ENCODE results near the gene MAP9.
"Not testable (repeated sequence)": the region's sequence is repeated elsewhere in the genome, so short reads cannot be mapped to it uniquely, and the experiment has no call there.

Gene MAP9

DNA sequence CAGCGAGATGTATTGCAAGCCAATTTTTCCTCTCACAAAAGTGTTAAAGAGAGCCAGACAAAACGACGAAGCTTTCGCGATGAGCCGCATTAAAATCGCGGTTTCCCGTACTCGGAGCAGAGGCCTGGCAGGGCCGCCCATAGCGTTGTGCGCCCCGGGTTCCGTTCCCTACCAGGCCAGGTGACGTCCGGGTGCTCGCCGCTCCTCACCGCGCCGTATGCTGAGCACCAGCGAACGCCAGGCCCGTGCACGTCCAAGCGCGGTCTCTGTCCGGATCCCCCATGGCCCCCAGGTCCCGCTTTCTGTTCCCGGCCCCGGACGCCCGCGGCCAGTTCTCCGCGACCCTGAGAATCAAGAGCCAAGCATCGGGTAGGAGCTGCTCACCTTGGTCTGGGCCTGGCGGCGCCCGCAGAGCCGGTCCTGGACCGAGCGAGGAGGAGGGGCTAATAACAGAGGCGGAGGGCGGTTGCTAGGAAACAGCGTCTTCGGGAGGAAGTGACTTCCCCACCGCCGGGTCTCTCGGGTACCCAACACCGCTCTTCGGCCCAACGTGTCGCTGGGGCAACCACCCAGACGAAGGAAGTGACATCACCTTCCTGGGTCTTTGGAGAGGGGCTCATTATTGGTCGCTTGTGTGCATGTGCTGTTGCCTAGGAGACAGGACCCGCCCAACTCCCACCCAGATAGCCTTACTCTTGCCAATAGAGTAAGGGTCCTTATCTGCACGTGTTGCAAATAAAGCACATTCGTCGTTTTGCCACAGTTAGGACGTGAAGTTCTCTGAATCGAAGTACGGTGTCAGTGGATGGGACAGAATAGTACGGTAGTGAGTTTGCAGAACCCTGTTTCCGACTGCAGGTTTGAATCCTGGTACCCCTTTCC is at the start of gene MAP9:
Gene MAP9 (minus strand): TSS at position 579 of the 882 bp plus-strand sequence. CDS start 1,115 bp downstream, outside the sequence.
- peak; percentile 23 for DNase-seq

DNA sequence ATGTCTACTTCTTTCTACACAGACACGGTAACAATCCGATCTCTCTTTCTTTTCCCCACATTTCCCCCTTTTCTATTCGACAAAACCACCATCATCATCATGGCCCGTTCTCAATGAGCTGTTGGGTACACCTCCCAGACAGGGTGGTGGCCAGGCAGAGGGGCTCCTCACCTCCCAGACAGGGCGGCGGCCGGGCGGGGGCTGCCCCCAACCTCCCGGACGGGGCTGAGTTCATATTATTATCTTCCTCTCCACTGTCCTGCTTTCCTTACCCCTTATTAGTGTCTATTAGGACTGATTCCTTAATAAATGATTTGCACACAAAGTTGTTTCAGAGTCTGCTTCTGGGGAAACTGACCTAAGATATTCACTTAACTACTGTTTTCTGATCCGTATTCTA is 48.0 kb upstream of the MAP9 start:
- not testable (repeated sequence) for DNase-seq

DNA sequence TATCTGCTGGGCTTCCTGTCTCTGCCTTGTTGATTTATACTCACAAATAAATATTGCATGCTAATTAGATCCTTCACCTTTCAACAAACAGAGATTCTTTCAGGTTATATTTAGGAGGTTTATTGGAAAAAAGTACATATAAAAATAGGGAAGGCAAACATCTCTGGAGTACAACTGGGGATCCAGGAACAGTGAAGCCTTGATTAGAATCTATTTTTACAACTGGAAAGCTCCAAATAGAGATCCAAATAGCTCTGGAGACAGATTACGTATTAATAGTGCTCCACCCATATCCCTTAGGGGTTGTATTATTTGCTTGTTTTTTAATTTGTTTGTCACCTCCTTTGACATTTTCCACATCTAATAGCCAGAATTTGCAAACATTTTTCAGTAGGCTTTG is 46.9 kb upstream of the MAP9 start:
- DNase-seq: no peak

DNA sequence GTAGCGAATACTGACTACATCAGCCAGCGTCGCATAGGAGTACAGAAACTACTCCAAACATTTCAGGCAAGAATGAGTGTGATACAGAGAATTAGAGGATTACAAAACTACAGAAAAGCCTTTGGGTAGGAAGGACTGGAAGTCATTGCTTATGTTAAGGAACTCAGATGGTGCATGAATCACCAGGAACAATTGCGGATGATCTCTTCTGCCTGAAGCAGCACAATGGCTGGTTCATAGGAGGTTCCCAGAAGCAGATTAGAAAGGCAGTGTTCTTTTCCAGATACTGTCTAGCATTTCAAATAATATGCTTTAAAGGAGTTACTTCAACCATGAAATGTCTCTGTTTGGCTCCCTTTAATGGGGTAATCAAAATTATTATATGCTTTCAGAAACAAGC is 42.5 kb upstream of the MAP9 start:
- no peak for DNase-seq

DNA sequence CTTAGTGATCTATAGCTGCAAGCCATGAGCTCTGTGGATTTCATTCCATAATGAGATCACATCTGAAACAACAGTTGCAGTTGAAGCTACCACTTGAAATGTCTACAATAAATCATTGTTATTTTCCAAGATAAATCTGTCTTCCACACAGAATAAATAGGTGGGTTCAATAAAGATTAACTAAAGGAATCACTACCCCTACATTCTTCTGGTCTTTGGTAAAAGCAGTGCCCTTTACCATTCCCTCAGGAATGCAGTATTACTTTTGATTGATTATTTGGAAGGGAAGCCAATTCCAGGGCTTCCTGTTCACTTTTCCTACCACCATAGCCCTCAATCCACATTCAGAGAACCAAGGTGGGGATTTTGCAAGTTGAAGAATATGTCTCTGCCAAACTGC is 38.9 kb upstream of the MAP9 start:
- no peak for DNase-seq

DNA sequence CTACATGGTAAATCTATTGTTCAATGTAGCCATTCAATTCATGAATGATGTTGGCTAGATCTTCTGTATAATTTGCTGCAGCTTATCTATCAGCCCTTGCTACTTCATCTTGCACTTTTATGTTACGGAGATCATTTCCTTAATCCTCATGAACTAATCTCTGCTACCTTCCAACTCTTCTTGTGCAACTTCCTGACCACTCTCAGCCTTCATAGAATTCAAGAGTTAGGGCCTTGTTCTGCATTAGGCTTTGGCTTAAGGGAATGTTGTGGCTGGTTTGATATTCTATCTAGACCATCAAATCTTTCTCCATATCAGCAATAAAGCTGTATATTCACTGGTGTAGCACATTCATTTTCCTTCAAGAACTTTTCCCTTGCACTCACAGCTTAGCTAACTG is 36.7 kb upstream of the MAP9 start:
- DNase-seq: no peak

DNA sequence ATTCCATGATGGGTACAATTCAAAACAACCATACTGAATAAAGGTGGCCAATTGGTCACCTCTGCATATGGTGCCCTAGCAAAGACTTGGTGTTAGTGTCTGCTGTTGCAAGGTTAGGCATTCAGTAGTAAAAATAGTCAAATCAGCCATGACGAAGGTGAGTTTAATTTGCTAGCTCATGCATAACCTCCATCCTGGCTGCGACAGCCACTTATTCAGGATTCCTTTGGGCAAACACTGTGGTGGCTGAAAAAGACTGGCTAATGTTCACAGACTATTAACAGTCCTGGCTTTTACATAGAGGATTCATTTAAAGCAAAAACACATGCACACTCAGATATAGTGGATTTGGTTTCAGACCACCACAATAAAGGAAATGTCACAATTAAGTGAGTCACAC is 34.8 kb upstream of the MAP9 start:
- no peak for DNase-seq

DNA sequence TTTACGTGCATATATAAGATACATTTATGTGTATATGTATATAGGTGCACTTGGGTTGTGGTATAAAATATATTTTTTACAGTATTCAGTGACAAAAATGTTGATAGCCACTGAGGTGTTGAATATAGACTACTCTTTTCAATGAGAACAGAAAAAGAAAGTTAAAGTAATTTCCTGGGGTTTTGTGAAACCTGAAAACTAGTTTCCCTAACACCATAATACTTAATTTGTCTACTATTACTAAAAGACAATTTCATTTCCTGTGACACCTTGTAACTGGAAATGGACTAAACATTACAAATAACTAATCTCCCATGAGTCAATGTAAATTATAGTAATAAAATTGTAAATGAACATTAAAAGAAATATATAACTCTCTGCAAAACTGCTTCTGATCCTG is 32.0 kb upstream of the MAP9 start:
- DNase-seq: no peak

DNA sequence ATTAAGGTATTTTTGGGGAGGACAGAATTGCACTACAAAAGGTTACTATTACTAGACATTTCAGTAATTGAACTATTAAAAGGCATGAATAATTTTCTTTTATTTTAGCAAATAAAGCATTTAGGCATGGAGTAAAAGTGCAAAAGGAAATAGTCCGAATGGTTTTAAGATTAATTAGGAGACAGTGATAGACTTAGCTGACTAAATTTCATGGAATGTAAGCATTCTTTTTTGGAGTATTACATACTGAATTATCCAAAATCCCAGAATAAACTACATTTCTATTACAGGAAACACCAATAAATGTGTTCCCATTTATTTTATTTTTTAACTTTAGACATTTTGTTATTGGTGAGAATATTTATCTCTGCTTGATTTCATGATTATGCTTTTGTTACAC is 30.7 kb upstream of the MAP9 start:
- DNase-seq: no peak

DNA sequence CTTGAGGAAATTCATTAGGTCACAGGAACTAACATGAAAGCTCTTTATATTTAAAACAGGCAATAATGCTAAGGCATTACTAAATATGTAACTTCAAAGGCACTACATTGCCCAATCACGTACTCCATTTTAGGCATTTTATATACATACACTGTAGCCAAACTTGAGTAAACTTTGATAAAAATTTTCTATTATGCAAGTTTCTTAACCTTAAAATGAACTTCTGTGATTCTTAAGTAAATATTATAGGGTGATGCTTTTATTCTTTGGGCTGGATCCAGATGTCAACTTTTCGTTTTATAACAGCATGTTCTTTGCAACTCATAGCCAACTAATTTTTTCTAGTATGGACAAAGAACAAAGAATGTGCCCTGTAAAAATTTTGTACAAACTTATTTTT is 28.3 kb upstream of the MAP9 start:
- DNase-seq: no peak

DNA sequence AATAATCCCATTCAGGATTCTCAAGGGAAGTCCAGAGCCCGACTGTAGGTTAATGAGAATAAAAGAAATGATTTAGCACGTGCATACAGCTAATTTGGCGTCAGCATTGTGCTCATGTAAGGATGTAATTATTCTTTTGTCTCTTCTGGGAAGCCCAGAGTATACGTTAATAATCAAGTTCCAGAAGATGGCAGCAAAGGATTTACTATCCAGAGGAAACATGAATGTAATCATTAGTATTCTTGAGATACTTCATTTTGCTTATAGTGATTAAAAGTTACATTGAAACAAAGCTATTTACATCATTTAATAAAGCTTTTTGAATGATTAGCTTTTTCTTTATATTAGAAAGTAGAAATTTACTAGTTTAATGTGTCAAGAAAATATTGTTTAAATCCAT is 27.1 kb upstream of the MAP9 start:
- DNase-seq: no peak

DNA sequence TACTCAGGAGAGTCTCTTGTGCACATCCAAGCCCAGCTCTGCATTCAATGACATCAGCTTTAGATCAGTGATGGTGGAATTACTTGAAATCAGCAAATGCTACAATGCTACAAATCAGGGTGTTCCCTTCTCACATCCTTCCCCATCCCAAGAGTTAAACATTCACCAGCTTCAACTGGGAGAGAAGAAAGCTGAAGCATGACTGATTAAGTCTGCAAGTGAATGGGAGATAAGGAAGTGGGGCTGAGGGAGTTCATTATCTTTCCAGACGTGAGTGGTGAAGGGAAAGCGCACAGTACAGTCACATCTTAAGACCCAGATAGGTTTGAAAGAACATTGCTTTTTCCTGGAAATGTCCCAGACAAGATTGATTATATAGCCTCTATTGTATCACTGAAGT is 26.2 kb upstream of the MAP9 start:
- DNase-seq: no peak

DNA sequence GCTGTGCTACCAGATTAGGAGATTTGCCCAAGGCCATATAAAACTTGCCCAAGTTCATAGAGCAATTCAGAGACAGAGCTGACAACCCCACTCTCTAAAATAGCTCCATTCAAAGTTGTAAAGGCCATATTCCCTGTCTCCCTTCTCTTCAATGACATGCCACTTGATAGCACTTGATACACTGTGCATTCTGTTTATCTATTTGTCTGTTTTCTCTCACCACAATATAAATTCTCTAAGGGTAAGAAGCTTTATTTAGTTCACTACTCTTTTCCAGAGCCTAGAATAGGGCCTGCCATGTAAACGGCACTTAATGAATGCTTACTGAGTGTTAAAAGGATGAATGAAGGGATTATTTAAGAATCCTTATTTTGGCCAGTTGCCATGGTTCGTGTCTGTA is 24.1 kb upstream of the MAP9 start:
- no peak for DNase-seq

DNA sequence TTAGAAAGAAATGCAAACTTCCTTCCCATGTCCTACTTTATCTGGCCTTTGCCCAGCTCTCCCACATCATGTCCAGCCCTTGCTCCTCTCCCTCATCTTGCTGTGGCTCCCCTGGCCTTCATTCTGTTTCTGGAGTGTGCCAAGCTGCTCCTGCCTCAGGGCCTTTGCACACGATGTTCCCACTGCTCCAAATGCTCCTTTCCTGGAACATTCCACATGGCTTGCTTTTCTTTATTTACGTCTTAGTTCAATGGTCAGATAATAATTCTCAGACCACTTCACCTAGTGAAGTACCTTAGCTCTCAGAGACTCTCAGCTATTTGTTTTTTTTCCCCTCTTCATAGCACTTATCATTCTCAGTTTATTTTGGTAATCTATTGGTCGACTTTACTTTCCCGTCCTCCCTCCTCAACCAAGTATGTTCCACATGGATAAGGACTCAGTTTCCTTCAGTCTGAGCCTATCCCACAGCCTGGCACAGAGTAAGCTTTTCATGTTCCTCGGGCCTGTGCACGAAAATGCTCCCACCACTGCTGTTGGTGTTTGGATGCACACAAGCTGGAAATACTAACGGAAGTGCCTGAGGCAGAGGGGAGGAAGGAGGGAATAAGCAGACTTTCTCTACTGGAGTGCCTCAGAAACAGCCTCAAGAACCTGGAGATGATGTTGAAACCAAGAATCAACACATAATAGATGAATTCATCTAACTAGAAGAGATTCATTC is 23.4 kb upstream of the MAP9 start:
- DNase-seq: no peak

DNA sequence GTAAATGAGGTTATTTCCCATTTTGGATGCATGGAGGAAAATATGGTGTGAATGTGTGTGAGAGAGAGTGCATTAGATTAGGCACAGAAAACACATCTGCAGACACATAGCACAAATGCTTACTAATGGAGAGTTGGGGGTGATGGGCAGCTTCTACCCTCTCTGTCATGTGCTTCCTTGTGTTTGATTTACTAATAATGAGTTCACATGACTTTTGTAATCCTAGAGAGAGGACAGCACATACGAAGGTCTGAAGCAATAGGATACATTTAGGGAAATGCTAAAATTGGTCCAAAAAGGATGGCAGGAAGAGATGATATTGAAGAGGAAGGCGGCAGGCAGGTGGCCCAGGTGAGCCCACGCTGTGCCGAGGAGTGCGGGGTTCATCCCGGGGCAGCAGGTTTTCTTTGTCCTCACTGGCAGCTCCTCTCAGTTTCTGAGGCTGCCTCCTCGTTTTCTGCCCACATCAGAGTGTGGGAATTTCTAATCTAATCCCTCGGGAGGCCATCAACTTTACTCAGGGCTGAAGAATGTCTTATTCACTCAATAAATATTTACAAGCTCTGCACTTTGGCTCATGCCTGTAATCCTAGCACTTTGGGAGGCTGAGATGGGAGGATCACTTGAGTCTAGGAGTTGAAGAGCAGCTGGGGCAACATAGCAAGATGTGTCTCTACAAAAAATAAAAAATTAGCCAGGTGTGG is 15.9 kb upstream of the MAP9 start:
- no peak for DNase-seq

DNA sequence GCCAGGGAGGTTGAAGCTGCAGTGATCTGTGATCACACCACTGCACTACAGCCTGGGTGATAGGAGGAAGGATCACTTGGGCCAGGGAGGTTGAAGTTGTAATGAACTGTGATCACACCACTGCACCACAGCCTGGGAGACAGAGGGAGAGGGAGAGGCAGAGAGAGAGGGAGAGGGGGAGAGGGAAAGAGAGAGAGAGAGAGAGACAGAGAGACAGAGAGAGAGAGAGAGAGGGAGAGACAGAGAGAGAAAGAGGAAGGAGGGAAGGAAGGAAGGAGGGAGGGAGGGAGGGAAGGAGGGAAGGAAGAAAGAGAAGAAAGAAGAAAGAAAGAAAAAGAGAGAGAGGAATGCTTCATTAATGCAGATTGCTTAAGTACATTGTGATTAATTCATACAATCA is 15.2 kb upstream of the MAP9 start:
- no peak for DNase-seq

DNA sequence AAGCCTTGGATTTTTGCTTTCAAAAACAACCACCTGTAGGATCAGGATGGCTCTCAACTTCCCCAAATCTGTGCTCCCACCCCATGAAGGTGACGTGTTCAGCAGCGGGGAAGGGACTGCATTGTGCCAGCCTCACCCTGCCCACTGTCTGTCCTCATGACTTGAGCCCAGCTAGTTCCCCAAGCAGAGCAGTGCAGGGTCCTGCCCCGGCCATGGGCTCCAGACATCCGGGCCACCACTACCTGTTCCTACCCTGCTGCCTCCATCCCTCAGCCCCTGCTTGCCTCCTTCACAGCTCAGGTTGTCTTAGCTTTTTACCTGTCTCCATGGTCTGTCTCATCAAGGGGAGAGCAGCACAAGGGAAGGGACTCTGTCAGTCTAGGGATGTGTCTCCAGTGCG is 11.4 kb upstream of the MAP9 start:
- DNase-seq: no peak

DNA sequence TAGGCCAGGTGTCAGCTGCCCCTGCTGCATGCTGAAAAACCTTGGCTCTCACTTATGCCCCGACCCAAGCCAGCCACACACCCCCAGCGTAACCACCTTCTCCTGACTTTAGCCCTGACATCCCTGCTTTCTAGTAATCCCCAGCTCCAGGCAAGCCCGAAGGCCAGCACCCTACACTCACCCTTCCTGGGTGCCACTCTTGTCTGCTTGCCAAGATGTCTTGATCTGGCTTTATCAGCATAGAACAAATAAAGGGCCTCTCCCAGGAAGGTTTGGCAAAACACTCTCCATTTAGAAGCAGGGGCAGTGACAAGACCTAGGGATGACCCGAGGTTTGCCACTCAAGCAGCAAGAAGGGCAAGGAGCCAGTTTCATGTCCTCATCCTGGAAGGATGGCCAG is 6.8 kb upstream of the MAP9 start:
- no peak for DNase-seq

DNA sequence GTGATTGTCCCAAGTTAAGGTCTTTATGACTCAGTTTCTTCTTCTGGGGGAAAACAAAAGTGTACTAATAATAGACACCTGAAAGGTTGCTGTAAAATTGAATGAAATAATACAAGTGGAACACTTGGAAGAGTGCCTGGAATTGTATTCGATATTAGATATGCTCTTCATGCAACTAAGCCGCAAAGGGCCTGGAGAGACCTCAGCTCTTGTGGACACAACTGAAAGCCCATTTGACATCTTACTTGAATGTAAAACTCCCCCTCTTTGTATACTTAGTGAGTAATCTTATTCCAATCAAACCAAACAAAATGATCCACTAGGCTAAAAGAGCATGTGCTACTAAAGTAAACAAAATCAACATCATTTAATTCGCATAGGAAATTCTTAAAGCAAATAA is 511 bp upstream of the MAP9 start:
- no peak for DNase-seq

DNA sequence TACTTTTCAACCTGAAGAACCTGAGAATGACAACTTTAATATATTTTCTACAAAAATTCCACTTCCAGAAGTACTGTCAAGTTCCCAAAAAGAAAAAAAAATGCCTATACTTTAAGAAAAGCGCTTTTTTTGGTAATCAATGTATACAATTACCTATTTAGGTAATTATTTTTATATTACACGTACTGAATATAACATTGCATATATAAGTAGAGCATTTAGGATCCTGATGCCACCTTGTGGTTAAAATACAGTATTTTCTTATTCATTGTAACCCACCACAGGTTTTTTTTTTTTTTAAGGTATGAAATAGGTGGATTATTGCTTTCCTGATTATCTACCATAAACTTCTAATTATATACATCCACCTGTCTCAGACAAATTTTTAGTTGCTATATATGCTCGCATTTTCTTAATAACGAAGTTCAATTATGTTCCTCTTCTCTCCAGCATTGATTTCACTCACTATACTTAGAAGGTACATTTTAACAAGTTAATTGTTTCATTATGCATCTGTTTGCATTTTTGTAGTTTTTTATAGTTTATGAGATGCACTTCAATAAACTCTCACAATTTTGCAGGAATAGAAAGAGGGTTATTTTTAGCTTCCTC is 5.2 kb downstream of the MAP9 start:
- DNase-seq: no peak

DNA sequence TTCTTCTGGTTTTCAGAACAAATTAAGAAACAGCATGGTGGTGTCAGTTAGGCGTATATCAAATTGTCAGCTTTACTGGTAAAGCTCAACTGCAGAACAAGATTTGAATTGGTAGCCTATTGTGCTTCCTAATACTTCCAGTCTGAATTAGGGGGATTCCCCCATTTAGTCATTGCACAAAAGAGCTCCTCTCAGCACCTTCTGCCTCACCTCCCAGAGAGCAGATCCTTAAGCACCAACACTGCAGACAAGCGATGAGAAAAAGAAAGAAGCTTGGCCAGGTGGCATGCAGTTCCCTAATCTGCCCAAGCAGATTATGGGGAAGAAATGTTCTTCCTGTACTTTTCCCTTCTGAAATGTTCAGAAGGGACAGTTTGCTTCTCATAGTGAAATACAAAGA is 9.2 kb downstream of the MAP9 start:
- no peak for DNase-seq

DNA sequence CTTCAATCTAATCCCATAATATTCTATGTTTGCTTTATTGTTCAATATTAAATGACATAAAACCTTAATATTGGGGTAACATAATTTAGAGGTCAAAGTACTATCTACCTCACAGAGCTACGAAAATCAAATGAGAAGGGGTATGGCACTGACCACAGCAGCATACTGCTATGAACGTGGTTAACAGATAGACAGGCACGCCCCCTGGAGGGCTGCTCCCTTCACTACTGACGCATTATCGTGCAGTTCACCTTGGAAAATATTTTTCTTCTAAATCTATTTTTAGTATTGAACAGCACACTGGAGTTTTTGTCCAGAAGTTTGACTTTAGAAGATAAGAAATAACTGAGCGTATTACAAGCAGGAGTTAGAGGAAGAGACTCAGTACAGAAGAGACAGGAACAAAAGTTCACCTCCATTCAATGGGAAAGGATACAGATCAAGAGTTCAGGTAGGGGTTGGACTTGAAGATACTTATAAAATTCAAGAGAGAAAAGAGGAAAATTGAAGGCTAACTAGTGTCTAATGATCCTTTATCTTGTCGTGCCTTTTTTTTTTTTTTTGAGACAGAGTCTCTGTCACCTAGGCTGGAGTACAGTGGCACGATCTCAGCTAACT is 22.7 kb downstream of the MAP9 start:
- peak; percentile 6 for DNase-seq

DNA sequence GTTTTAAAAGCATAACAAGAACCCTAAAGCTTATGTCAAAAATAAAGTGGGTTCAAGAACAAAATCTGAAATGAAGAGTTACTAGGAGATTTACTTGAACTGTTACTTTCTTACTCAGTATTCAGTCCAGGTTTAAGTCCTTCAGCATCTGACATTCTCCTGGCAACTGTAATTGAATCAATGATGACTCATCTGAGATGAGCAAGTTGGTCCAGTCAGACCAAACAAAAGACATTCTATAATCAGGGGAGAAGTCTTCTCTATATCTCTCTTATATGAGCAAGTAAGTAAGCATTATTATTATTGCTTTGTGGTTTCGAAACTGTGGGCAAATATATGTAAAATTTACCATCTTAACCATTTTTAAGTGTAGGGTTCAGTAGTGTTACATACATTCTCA is 34.6 kb downstream of the MAP9 start:
- no peak for DNase-seq
